PC-3 (cell line): Measurements from ENCODE around the gene IL17REL.

ENCODE experiments used
- CTCF ChIP-seq: fragments of 300-600 bp; sonication (generic); conservative IDR thresholded peaks from 2 replicates; pipeline ENCODE4 v1.5.1; 2017; ENCODE audit warnings: antibody characterized with exemption, low read depth, mild to moderate bottlenecking, low read length
- EZH2phosphoT487 ChIP-seq: fragments of 300-600 bp; sonication (generic); IDR thresholded peaks from 2 replicates; pipeline ENCODE4 v1.6.1; 2018; ENCODE audit warnings: mild to moderate bottlenecking, antibody characterized with exemption, low read length, borderline replicate concordance

GRCh38 chr22:50041361-50042065 lies 28.9 kb upstream of the IL17REL start:
- TF ChIP-seq CTCF (no peak), EZH2phosphoT487 (no peak)
